Activated T-helper 2 cell treated with anti-CD3 and anti-CD28 coated beads, Interferon-gamma antibody, Interleukin-2, Interleukin-4, amounts not matched to agents 10 μg/mL and 5 μg/mL and 100 μg/mL, durations not matched to agents 14 hours and 24 hours and 36 hours (primary cell): ENCODE measurements around the gene TRIM24. TPM values are rescaled to one million over a fixed set of nuclear protein-coding genes. Genes with fewer than 3 reads are reported as not detected.
"Not testable (repeated sequence)": the region's sequence is repeated elsewhere in the genome, so short reads cannot be mapped to it uniquely, and the experiment has no call there.

Experiments
- DNase-seq: peaks from one replicate; pipeline ENCODE4 v3.0.0; 2021; ENCODE audit warnings: low spot score
- H3K27ac Mint-ChIP-seq: one replicate; pipeline ENCODE4 v1.8.0; 2021; ENCODE audit warnings: mixed read lengths
- H3K27me3 Mint-ChIP-seq: one replicate; pipeline ENCODE4 v1.8.0; 2021; ENCODE audit warnings: low read depth, mixed read lengths
- H3K36me3 Mint-ChIP-seq: one replicate; pipeline ENCODE4 v1.8.0; 2021; ENCODE audit warnings: low read depth, mixed read lengths
- H3K4me1 Mint-ChIP-seq: one replicate; pipeline ENCODE4 v1.8.0; 2021; ENCODE audit warnings: low read depth, mixed read lengths
- H3K4me3 Mint-ChIP-seq: one replicate; pipeline ENCODE4 v1.8.0; 2021; ENCODE audit warnings: low read depth, mild to moderate bottlenecking, moderate library complexity, mixed read lengths
- H3K9me3 Mint-ChIP-seq: one replicate; pipeline ENCODE4 v1.8.0; 2021; ENCODE audit warnings: mixed read lengths
- intact Hi-C: fragments of 100-400 bp; cut with micrococcal nuclease; formaldehyde crosslinking; loops from one replicate; pipeline ENCODE4 v1.15.1; 2023
- total RNA-seq: library from RNA; stranded (reverse); gene quantifications from 2 replicates; pipeline ENCODE4 v1.2.3, GENCODE V29; 2022

Gene TRIM24
- total RNA-seq, 1 donor from 2014 or later: 17.6 TPM

- not testable (repeated sequence) for H3K27me3 Mint-ChIP-seq, H3K4me3 Mint-ChIP-seq, H3K27ac Mint-ChIP-seq, DNase-seq, H3K4me1 Mint-ChIP-seq
- intact Hi-C loops: loop anchor here (2.0 kb wide), 1 partner anchor 70 kb away; no protein-coding TSS in a partner anchor
- Mint-ChIP-seq H3K36me3 (peaks cover 51% of the 10 kb centered on the region), H3K9me3 (peaks cover 12% of the 10 kb centered on the region)
These were observed 29.1 kb downstream of the TRIM24 start for GRCh38 chr7:138489139-138489538.

- Mint-ChIP-seq H3K4me1 (peaks cover 12% of the 10 kb centered on the region), H3K27me3 (no peaks in the 10 kb centered on the region)
These were observed 31.7 kb downstream of the TRIM24 start for GRCh38 chr7:138491612-138492386.

GRCh38 chr7:138492423-138492822 is 32.4 kb downstream of the TRIM24 start:
- H3K4me3 Mint-ChIP-seq: no peak overlapping the region
- peaks cover 7% of the 10 kb centered on the region for H3K9me3 Mint-ChIP-seq
- H3K36me3 Mint-ChIP-seq: peaks cover 45% of the 10 kb centered on the region
- H3K27ac Mint-ChIP-seq: no peak overlapping the region
- intact Hi-C loops: no loop called here
- no peaks in the 10 kb centered on the region for H3K27me3 Mint-ChIP-seq
- H3K4me1 Mint-ChIP-seq: peaks cover 12% of the 10 kb centered on the region
- no peak for DNase-seq

More at GRCh38 chr7:138491612-138492386, 31.7 kb downstream of the TRIM24 start:
- Mint-ChIP-seq H3K4me3 (no peak overlapping the region), H3K36me3 (peaks cover 43% of the 10 kb centered on the region), H3K9me3 (peaks cover 4% of the 10 kb centered on the region), H3K27ac (no peak overlapping the region)
- intact Hi-C loops: no loop called here
- DNase-seq: no peak

GRCh38 chr7:138493535-138493934 is 33.5 kb downstream of the TRIM24 start:
- intact Hi-C loops: no loop called here
- Mint-ChIP-seq H3K27me3 (no peaks in the 10 kb centered on the region), H3K36me3 (peaks cover 42% of the 10 kb centered on the region), H3K27ac (no peak overlapping the region), H3K4me3 (no peak overlapping the region), H3K9me3 (peaks cover 4% of the 10 kb centered on the region), H3K4me1 (peaks cover 9% of the 10 kb centered on the region)
- no peak for DNase-seq

- Mint-ChIP-seq H3K4me1 (peaks cover 12% of the 10 kb centered on the region), H3K27me3 (no peaks in the 10 kb centered on the region), H3K27ac (no peak overlapping the region), H3K9me3 (peaks cover 15% of the 10 kb centered on the region), H3K36me3 (peaks cover 46% of the 10 kb centered on the region), H3K4me3 (no peak overlapping the region)
- intact Hi-C loops: no loop called here
- no peak for DNase-seq
These were observed 35.4 kb downstream of the TRIM24 start for GRCh38 chr7:138495485-138495884.

- Mint-ChIP-seq H3K4me3 (no peak overlapping the region), H3K36me3 (peaks cover 28% of the 10 kb centered on the region), H3K9me3 (peaks cover 15% of the 10 kb centered on the region), H3K27me3 (no peaks in the 10 kb centered on the region), H3K4me1 (peaks cover 10% of the 10 kb centered on the region), H3K27ac (no peak overlapping the region)
- intact Hi-C loops: no loop called here
- DNase-seq: no peak
These were observed 39.3 kb downstream of the TRIM24 start for GRCh38 chr7:138499340-138499739.

- Mint-ChIP-seq H3K36me3 (peaks cover 35% of the 10 kb centered on the region), H3K9me3 (peaks cover 15% of the 10 kb centered on the region)
- H3K4me1 Mint-ChIP-seq, intact Hi-C loops, H3K27ac Mint-ChIP-seq, DNase-seq, H3K27me3 Mint-ChIP-seq, H3K4me3 Mint-ChIP-seq: not testable (repeated sequence)
These were observed 40.2 kb downstream of the TRIM24 start for GRCh38 chr7:138500303-138500702.

- no peak for DNase-seq
- H3K27me3 Mint-ChIP-seq: no peaks in the 10 kb centered on the region
- H3K27ac Mint-ChIP-seq: no peak overlapping the region
- H3K9me3 Mint-ChIP-seq: peaks cover 15% of the 10 kb centered on the region
- peaks cover 5% of the 10 kb centered on the region for H3K4me1 Mint-ChIP-seq
- intact Hi-C loops: no loop called here
- peaks cover 41% of the 10 kb centered on the region for H3K36me3 Mint-ChIP-seq
- H3K4me3 Mint-ChIP-seq: no peak overlapping the region
These were observed 40.8 kb downstream of the TRIM24 start for GRCh38 chr7:138500892-138501291.

GRCh38 chr7:138502023-138502767 is 42.1 kb downstream of the TRIM24 start:
- DNase-seq: no peak
- no peaks in the 10 kb centered on the region for H3K27me3 Mint-ChIP-seq
- H3K4me1 Mint-ChIP-seq: peaks cover 7% of the 10 kb centered on the region
- no peak overlapping the region for H3K27ac Mint-ChIP-seq
- intact Hi-C loops: no loop called here
- peaks cover 47% of the 10 kb centered on the region for H3K36me3 Mint-ChIP-seq
- H3K4me3 Mint-ChIP-seq: no peak overlapping the region
- peaks cover 11% of the 10 kb centered on the region for H3K9me3 Mint-ChIP-seq

GRCh38 chr7:138505361-138505873 is 45.4 kb downstream of the TRIM24 start:
- DNase-seq: no peak
- no peak overlapping the region for H3K4me3 Mint-ChIP-seq
- H3K36me3 Mint-ChIP-seq: peaks cover 49% of the 10 kb centered on the region
- intact Hi-C loops: no loop called here
- H3K4me1 Mint-ChIP-seq: peaks cover 7% of the 10 kb centered on the region
- H3K9me3 Mint-ChIP-seq: no peaks in the 10 kb centered on the region
- no peak overlapping the region for H3K27ac Mint-ChIP-seq
- no peaks in the 10 kb centered on the region for H3K27me3 Mint-ChIP-seq

- no peaks in the 10 kb centered on the region for H3K27me3 Mint-ChIP-seq
- DNase-seq: no peak
- H3K4me3 Mint-ChIP-seq: no peak overlapping the region
- H3K9me3 Mint-ChIP-seq: peaks cover 4% of the 10 kb centered on the region
- H3K36me3 Mint-ChIP-seq: peaks cover 62% of the 10 kb centered on the region
- no peak overlapping the region for H3K27ac Mint-ChIP-seq
- H3K4me1 Mint-ChIP-seq: peaks cover 7% of the 10 kb centered on the region
- intact Hi-C loops: no loop called here
These were observed 46.7 kb downstream of the TRIM24 start for GRCh38 chr7:138506764-138507163.

- peaks cover 5% of the 10 kb centered on the region for H3K9me3 Mint-ChIP-seq
- no peak overlapping the region for H3K4me3 Mint-ChIP-seq
- H3K36me3 Mint-ChIP-seq: peaks cover 80% of the 10 kb centered on the region
- peaks cover 9% of the 10 kb centered on the region for H3K4me1 Mint-ChIP-seq
- no peak for DNase-seq
- H3K27ac Mint-ChIP-seq: no peak overlapping the region
- intact Hi-C loops: no loop called here
- no peaks in the 10 kb centered on the region for H3K27me3 Mint-ChIP-seq
These were observed 49.9 kb downstream of the TRIM24 start for GRCh38 chr7:138510003-138510402.
